Measurements from ENCODE around the gene SDK1. TPM values are rescaled to one million over a fixed set of nuclear protein-coding genes. Genes with fewer than 3 reads are reported as not detected.
A peak's percentile ranks its signal among the peaks of the same experiment; 100 is the strongest.

SDK1 gene
- total RNA-seq, 4 donors from 2014 or later = 1.2 to 1.8 (median 1.5) TPM

- H3K4me1 ChIP-seq = peaks cover 5 to 14% of the 10 kb centered on the region in 2 donors
- ATAC-seq = peak; percentile 27 to 34
- DNase-seq = no peak
- no peaks in the 10 kb centered on the region for H3K9me3 ChIP-seq
- in situ Hi-C loops (cut with MboI; ENCODE audit: low sequenced_read_pairs in 4 of 4) (no loop called here), intact Hi-C loops (cut with DNase I; ENCODE audit: low total_unique reads) (loop anchor here (2.0 kb wide), 1 partner anchor 595 kb away; no protein-coding TSS in a partner anchor)
- H3K36me3 ChIP-seq = no peaks in the 10 kb centered on the region
- no peak for TF ChIP-seq CTCF (IDR thresholded peaks at IDR 0.05 in 4 of 5, conservative IDR thresholded peaks at IDR 0.05 in 1 of 5)
- TF ChIP-seq POLR2A (IDR thresholded peaks at IDR 0.05) = no peak
- H3K27me3 ChIP-seq = peaks cover 2 to 7% (median 3%) of the 10 kb centered on the region in 3 donors
- peak overlapping the region; percentile 34 to 62 (median 54) for H3K4me3 ChIP-seq
- peak overlapping the region in 2 of 4 donors; percentile 41 to 44 for H3K27ac ChIP-seq
These were observed 973 bp downstream of the SDK1 start for GRCh38 chr7:3301831-3302618.

GRCh38 chr7:3302681-3303320, 1.7 kb downstream of the SDK1 start:
- DNase-seq = no peak
- H3K36me3 ChIP-seq = no peaks in the 10 kb centered on the region
- peaks cover 2 to 7% (median 3%) of the 10 kb centered on the region in 3 donors for H3K27me3 ChIP-seq
- H3K27ac ChIP-seq = peak overlapping the region in 2 of 4 donors; percentile 41 to 44
- TF ChIP-seq POLR2A (IDR thresholded peaks at IDR 0.05) (no peak), CTCF (IDR thresholded peaks at IDR 0.05 in 4 of 5, conservative IDR thresholded peaks at IDR 0.05 in 1 of 5) (no peak)
- no peak for ATAC-seq
- no peaks in the 10 kb centered on the region for H3K9me3 ChIP-seq
- peak overlapping the region; percentile 34 to 62 (median 54) for H3K4me3 ChIP-seq
- in situ Hi-C loops (cut with MboI; ENCODE audit: low sequenced_read_pairs in 4 of 4) (no loop called here), intact Hi-C loops (cut with DNase I; ENCODE audit: low total_unique reads) (no loop called here)
- H3K4me1 ChIP-seq = peaks cover 5 to 14% of the 10 kb centered on the region in 2 donors

- DNase-seq (no peak), ATAC-seq (no peak)
- Histone ChIP-seq H3K4me1 (peaks cover 5 to 14% of the 10 kb centered on the region in 2 donors), H3K27ac (no peak overlapping the region), H3K4me3 (no peak overlapping the region), H3K9me3 (no peaks in the 10 kb centered on the region), H3K27me3 (peaks cover 0 to 7% (median 3%) of the 10 kb centered on the region in 3 donors), H3K36me3 (no peaks in the 10 kb centered on the region)
- in situ Hi-C loops (cut with MboI; ENCODE audit: low sequenced_read_pairs in 4 of 4) = no loop called here
- TF ChIP-seq CTCF (IDR thresholded peaks at IDR 0.05 in 4 of 5, conservative IDR thresholded peaks at IDR 0.05 in 1 of 5) (no peak), POLR2A (IDR thresholded peaks at IDR 0.05) (no peak)
- intact Hi-C loops (cut with DNase I; ENCODE audit: low total_unique reads) = no loop called here
These were observed 3.1 kb downstream of the SDK1 start for GRCh38 chr7:3304131-3304530.

- in situ Hi-C loops (cut with MboI; ENCODE audit: low sequenced_read_pairs in 4 of 4) = no loop called here
- Histone ChIP-seq H3K4me1 (no peaks in the 10 kb centered on the region), H3K4me3 (no peak overlapping the region), H3K27ac (no peak overlapping the region), H3K9me3 (no peaks in the 10 kb centered on the region), H3K36me3 (no peaks in the 10 kb centered on the region), H3K27me3 (no peaks in the 10 kb centered on the region)
- no peak for TF ChIP-seq CTCF (IDR thresholded peaks at IDR 0.05 in 4 of 5, conservative IDR thresholded peaks at IDR 0.05 in 1 of 5)
- TF ChIP-seq POLR2A (IDR thresholded peaks at IDR 0.05) = no peak
- DNase-seq (no peak), ATAC-seq (no peak)
- intact Hi-C loops (cut with DNase I; ENCODE audit: low total_unique reads) = no loop called here
These were observed 6.4 kb downstream of the SDK1 start for GRCh38 chr7:3307435-3307834.
